Stomach (tissue), 9 donors: ENCODE data around the gene AVL9. TPM values are rescaled to one million over a fixed set of nuclear protein-coding genes. Genes with fewer than 3 reads are reported as not detected.
"Not testable (repeated sequence)": the region's sequence is repeated elsewhere in the genome, so short reads cannot be mapped to it uniquely, and the experiment has no call there.

Experiments
- DNase-seq, 2 donors: peaks; one replicate each; pipeline versions ENCODE4 v3.0.0 to v3.0.0-alpha.2; 2013 to 2019
- H3K27ac ChIP-seq, 5 donors: fragments of 200-600 bp in 4 of 5; sonication (generic) in 4 of 5; one replicate each; pipeline ENCODE4 v1.5.1; 2013 to 2019; ENCODE audit warnings: mild to moderate bottlenecking in 1 of 5, moderate library complexity in 1 of 5
- H3K27me3 ChIP-seq, 3 donors: fragments of 200-600 bp; sonication (generic); one replicate each; pipeline ENCODE4 v1.5.1; 2017 to 2019; ENCODE audit warnings: mixed run types in 1 of 3
- H3K36me3 ChIP-seq, 4 donors: fragments of 200-600 bp; sonication (generic); 1 replicate in 3 of 4; 2 replicates in 1 of 4; pipeline ENCODE4 v1.5.1; 2016 to 2019
- H3K4me1 ChIP-seq, 4 donors: fragments of 200-600 bp; sonication (generic); one replicate each; pipeline ENCODE4 v1.5.1; 2016 to 2019
- H3K4me3 ChIP-seq, 4 donors: fragments of 200-600 bp; sonication (generic) in 3 of 4; one replicate each; pipeline ENCODE4 v1.5.1; 2016 to 2019; ENCODE audit warnings: mild to moderate bottlenecking in 1 of 4
- H3K9me3 ChIP-seq, 4 donors: fragments of 200-600 bp; sonication (generic); one replicate each; pipeline ENCODE4 v1.5.1; 2016 to 2019
- EP300 ChIP-seq: sonication (generic); formaldehyde crosslinking; IDR thresholded peaks from one replicate; pipeline ENCODE4 v1.6.1; 2017; ENCODE audit warnings: antibody characterized with exemption
- POLR2A ChIP-seq, 4 donors: fragments of 450-650 bp; IDR thresholded peaks; one replicate each; pipeline ENCODE4 v1.6.1; 2016; ENCODE audit warnings: antibody characterized with exemption in 4 of 4, control low read depth in 2 of 4, mild to moderate bottlenecking in 1 of 4, moderate library complexity in 1 of 4
- POLR2AphosphoS5 ChIP-seq, 3 donors: sonication (generic); formaldehyde crosslinking; IDR thresholded peaks; one replicate each; pipeline ENCODE4 v1.6.1; 2016; ENCODE audit warnings: antibody characterized with exemption in 3 of 3
- WGBS, 5 donors: extraction: QIAGEN DNeasy Blood & Tissue Kit in 3 of 5; methylation state at CpG; one replicate each; pipeline versions ENCODE4 v1.1.5 to v1.1.7; 2013 to 2018; 5-methylcytosine and 5-hydroxymethylcytosine counted together
- intact Hi-C: fragments of 100-400 bp; cut with DNase I; formaldehyde crosslinking; loops from one replicate; pipeline ENCODE4 v1.15.1; 2023; ENCODE audit warnings: low total_unique reads
- polyA plus RNA-seq, 3 donors: library from polyadenylated mRNA; stranded (reverse); fragments of 200-250 nt; gene quantifications; one replicate each; pipeline ENCODE4 v1.2.3, GENCODE V29; 2013
- total RNA-seq, 5 donors: library from RNA; depleted of rRNA; stranded (reverse); fragments of >200 nt; gene quantifications; one replicate each; pipeline versions ENCODE4 v1.1.0 to v1.2.3, GENCODE V29; 2014 to 2016
- TF ChIP-seq, protein P1 (sequence below), 7 experiments: fragments of 450-650 bp in 4 of 7; fragments of 200-600 bp in 3 of 7; sonication (generic) in 3 of 7; IDR thresholded peaks; one replicate each; pipeline ENCODE4 v1.5.1; 2016 to 2019; ENCODE audit warnings: antibody characterized with exemption in 7 of 7, control low read depth in 2 of 7, mild to moderate bottlenecking in 1 of 7
- donor health status: healthy with polysubstance abuse.
- donor health status: Bipolar disorder and iron deficiency.
- donor health status: healthy.

The AVL9 gene
- total and polyA plus RNA-seq, 8 donors: 7.2 to 197 (median 36.4) TPM

DNA sequence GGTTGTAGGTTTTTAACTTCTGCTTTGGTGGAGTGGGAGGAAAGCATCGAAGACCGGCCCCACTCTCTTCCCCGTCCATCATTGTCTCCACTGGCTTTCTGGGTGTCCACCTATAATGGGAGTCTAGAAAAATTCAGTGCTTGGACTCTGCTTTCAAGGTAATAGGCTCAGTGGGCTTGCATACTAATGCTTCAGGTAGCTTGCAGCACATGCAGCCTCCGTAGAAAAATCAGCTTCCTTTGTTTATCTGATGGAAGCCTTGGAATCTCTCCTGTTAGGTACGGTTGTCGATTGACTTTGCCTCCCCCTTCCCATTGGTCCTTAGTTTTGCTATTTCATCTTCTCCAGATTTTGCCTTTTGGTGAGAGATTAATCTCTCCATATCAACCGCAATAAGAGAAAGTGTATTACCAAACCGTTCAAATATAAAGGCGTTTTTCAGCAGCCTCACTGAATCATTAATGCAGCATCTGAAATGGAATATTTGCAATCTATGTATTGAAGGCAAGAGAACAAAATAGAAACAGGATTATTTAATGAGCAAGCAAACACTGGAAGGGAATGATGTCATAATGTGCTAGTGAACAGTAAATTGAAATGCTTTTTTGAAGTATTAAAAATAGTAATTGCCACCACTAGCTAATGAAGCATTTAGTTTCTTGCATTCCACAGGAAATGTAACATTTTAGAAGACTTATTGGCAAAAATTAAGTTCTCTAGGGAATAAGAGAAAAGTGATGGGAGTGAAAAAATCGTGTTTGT is 944 bp downstream of the AVL9 start:
- Histone ChIP-seq H3K9me3 (no peaks in the 10 kb centered on the region), H3K4me3 (peak overlapping the region; percentile 80 to 99 (median 96)), H3K27me3 (no peaks in the 10 kb centered on the region), H3K27ac (peak overlapping the region; percentile 97 to 99 (median 99)), H3K36me3 (no peaks in the 10 kb centered on the region), H3K4me1 (peaks cover 15 to 47% (median 32%) of the 10 kb centered on the region in 4 donors)
- no peak for DNase-seq
- intact Hi-C loops: no loop called here
- TF ChIP-seq EP300 (no peak), POLR2A (IDR thresholded peaks at IDR 0.05) (no peak), POLR2AphosphoS5 (IDR thresholded peaks at IDR 0.05) (no peak)
- TF ChIP-seq, protein P1, sequence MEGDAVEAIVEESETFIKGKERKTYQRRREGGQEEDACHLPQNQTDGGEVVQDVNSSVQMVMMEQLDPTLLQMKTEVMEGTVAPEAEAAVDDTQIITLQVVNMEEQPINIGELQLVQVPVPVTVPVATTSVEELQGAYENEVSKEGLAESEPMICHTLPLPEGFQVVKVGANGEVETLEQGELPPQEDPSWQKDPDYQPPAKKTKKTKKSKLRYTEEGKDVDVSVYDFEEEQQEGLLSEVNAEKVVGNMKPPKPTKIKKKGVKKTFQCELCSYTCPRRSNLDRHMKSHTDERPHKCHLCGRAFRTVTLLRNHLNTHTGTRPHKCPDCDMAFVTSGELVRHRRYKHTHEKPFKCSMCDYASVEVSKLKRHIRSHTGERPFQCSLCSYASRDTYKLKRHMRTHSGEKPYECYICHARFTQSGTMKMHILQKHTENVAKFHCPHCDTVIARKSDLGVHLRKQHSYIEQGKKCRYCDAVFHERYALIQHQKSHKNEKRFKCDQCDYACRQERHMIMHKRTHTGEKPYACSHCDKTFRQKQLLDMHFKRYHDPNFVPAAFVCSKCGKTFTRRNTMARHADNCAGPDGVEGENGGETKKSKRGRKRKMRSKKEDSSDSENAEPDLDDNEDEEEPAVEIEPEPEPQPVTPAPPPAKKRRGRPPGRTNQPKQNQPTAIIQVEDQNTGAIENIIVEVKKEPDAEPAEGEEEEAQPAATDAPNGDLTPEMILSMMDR (IDR thresholded peaks at IDR 0.05): no peak
- WGBS, 5 donors: 3 to 5% (median 4%) methylated on average over 10 of the region's 10 CpGs

DNA sequence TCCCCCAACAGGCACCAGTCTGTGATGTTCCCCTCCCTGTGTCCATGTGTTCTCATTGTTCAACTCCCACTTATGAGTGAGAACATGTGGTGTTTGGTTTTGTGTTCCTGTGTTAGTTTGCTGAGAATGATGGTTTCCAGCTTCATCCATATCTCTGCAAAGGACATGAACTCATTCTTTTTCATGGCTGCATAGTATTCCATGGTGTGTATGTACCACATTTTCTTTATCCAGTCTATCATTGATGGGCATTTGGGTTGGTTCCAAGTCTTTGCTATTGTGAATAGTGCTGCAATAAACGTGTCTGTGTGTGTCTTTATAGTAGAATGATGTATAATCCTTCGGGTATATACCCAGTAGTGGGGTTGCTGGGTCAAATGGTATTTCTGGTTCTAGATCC is 4.5 kb downstream of the AVL9 start:
- DNase-seq: not testable (repeated sequence)

DNA sequence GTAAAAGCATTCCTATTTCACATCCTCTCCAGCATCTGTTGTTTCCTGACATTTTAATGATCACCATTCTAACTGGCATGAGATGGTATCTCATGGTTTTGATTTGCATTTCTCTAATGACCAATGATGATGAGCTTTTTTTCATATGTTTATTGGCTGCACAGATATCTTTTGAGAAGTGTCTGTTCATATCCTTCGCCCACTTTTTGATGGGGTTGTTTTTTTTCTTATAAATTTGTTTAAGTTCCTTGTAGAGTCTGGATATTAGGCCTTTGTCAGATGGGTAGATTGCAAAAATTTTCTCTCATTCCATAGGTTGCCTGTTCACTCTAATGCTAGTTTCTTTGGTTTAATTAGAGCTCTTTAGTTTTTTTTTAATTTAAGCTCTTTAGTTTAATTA is 4.9 kb downstream of the AVL9 start:
- peak overlapping the region in 1 of 5 donors; percentile 45 for H3K27ac ChIP-seq
- DNase-seq, intact Hi-C loops, H3K27me3 ChIP-seq, H3K9me3 ChIP-seq, H3K4me3 ChIP-seq, H3K36me3 ChIP-seq: not testable (repeated sequence)
- WGBS, 5 donors: 95 to 100% (median 100%) methylated on average over 1 of the region's 1 CpG
- H3K4me1 ChIP-seq: peaks cover 10 to 53% (median 40%) of the 10 kb centered on the region in 4 donors

More for the DNA sequence above, 4.5 kb downstream of the AVL9 start:
- H3K36me3 ChIP-seq, H3K4me3 ChIP-seq, H3K27ac ChIP-seq, H3K9me3 ChIP-seq, H3K27me3 ChIP-seq, intact Hi-C loops: not testable (repeated sequence)
- WGBS, 5 donors: 87 to 94% (median 92%) methylated on average over 2 of the region's 2 CpGs
- peaks cover 10 to 53% (median 40%) of the 10 kb centered on the region in 4 donors for H3K4me1 ChIP-seq

DNA sequence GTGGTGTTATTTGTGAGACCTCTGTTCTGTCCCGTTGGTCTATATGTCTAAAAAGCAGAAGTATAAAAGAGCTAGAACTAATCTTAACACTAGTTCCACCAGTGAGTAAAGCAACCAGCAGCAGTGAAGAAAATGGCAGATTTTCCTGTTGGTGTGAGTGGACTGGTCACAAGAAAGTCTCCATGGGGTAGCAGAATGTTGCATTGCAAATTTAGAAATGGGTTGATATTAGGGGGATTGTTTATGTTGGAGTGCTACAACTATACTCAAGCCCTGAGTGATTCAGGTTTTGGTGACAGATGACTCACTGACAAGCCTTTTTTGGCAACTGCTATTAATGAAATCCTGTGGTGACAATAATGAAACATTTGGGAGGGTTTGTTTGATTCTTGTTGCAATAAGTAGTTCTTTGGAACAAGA is 5.6 kb downstream of the AVL9 start:
- Histone ChIP-seq H3K4me1 (peaks cover 10 to 53% (median 40%) of the 10 kb centered on the region in 4 donors), H3K36me3 (no peaks in the 10 kb centered on the region), H3K27me3 (no peaks in the 10 kb centered on the region), H3K9me3 (no peaks in the 10 kb centered on the region), H3K4me3 (no peak overlapping the region), H3K27ac (peak overlapping the region in 2 of 5 donors; percentile 45 to 53)
- intact Hi-C loops: no loop called here
- TF ChIP-seq EP300 (no peak), POLR2A (IDR thresholded peaks at IDR 0.05) (no peak), POLR2AphosphoS5 (IDR thresholded peaks at IDR 0.05) (no peak)
- TF ChIP-seq, protein P1 (IDR thresholded peaks at IDR 0.05): no peak
- no peak for DNase-seq
- 27 to 64% (median 35%) methylated on average over 1 of the region's 1 CpG for WGBS, 5 donors

GRCh38 chr7:32501522-32501921 is 6.2 kb downstream of the AVL9 start:
- TF ChIP-seq POLR2AphosphoS5 (IDR thresholded peaks at IDR 0.05) (no peak), EP300 (no peak), POLR2A (IDR thresholded peaks at IDR 0.05) (no peak)
- TF ChIP-seq, protein P1 (IDR thresholded peaks at IDR 0.05): no peak
- WGBS, 5 donors: 41 to 89% (median 79%) methylated on average over 1 of the region's 1 CpG
- no peaks in the 10 kb centered on the region for H3K36me3 ChIP-seq
- no peak overlapping the region for H3K4me3 ChIP-seq
- intact Hi-C loops: no loop called here
- H3K4me1 ChIP-seq: peaks cover 7 to 47% (median 35%) of the 10 kb centered on the region in 4 donors
- H3K27ac ChIP-seq: peak overlapping the region in 2 of 5 donors; percentile 45 to 53
- DNase-seq: no peak
- H3K27me3 ChIP-seq: no peaks in the 10 kb centered on the region
- no peaks in the 10 kb centered on the region for H3K9me3 ChIP-seq
